Suprapubic skin (tissue), 4 donors: ENCODE measurements around the gene CDH4.

Experiments
- CTCF ChIP-seq, 2 donors: fragments of 200-600 bp in 1 of 2; fragments of 450-650 bp in 1 of 2; sonication (generic) in 1 of 2; IDR thresholded peaks; one replicate each; pipeline ENCODE4 v1.5.1; 2016 to 2019; ENCODE audit warnings: antibody characterized with exemption in 2 of 2, mild to moderate bottlenecking in 1 of 2, moderate library complexity in 1 of 2
- EP300 ChIP-seq: sonication (generic); formaldehyde crosslinking; IDR thresholded peaks from one replicate; pipeline ENCODE4 v1.6.1; 2017; ENCODE audit warnings: antibody characterized with exemption
- POLR2A ChIP-seq, 2 donors: fragments of 450-650 bp; IDR thresholded peaks; one replicate each; pipeline ENCODE4 v1.6.1; 2017; ENCODE audit warnings: antibody characterized with exemption in 2 of 2, mild to moderate bottlenecking in 2 of 2, moderate library complexity in 2 of 2
- POLR2AphosphoS5 ChIP-seq, 3 donors: sonication (generic); formaldehyde crosslinking; IDR thresholded peaks; one replicate each; pipeline ENCODE4 v1.6.1; 2017; ENCODE audit warnings: antibody characterized with exemption in 3 of 3

- no peak for TF ChIP-seq POLR2A (IDR thresholded peaks at IDR 0.05)
- TF ChIP-seq CTCF (IDR thresholded peaks at IDR 0.05) = no peak
- no peak for TF ChIP-seq POLR2AphosphoS5 (IDR thresholded peaks at IDR 0.05)
- TF ChIP-seq EP300 = no peak
Observed at GRCh38 chr20:61290721-61291120, 38.7 kb downstream of the CDH4 start.
